HG02938 (cell line): Measurements from ENCODE around the gene PCDHGA1.

Experiments
- ATAC-seq: cut with Tn5 transposase; IDR thresholded peaks from one replicate; pipeline ENCODE4 v1.9.1; 2021; ENCODE audit warnings: mild to moderate bottlenecking, moderate library complexity; ENCODE audit not compliant: unreplicated experiment

The PCDHGA1 gene

GRCh38 chr5:141434006-141434405 is 103.7 kb downstream of the PCDHGA1 start:
- ATAC-seq, result no peak

- no peak for ATAC-seq
Observed at GRCh38 chr5:141437221-141437620, 106.9 kb downstream of the PCDHGA1 start.

GRCh38 chr5:141439411-141440141 is 109.3 kb downstream of the PCDHGA1 start:
- no peak for ATAC-seq

DNA sequence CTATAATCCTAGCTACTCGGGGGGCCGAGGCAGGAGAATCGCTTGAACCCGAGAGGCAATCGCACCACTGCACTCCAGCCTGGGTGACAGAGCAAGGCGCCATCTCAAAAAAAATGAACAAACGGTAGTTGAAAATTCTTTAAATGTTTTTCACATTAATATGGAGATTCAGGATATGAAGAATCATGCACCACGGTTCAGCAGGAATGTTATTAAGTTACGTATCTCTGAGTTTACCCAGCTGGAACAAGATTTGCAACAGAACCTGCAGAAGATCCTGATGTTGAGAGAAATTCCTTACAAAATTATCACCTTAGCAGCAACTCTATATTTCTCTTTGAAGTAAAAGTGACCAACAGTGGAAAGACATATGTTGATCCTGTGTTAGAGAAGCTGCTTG is 110.0 kb downstream of the PCDHGA1 start:
- ATAC-seq, result no peak

GRCh38 chr5:141441571-141442170 is 111.4 kb downstream of the PCDHGA1 start:
- ATAC-seq, result no peak

DNA sequence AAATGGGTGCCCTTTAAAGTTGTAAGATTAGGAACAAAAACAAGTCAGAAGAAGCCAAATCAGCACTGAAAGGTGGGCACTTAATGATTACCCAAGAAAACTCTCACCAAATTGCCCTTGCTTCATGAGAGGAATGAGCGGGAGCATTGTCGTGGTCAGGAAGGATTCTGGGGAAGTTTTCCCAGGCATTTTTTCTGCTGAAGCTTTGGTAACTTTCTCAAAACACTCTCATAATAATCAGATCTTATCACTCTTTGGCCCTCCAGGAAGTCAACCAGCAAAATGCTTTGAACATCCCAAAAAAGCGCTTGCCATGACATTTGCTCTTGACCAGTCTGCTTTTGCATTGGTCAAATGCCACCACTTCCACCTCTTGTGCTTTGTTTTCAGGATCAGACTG is 135.0 kb downstream of the PCDHGA1 start:
- no peak for ATAC-seq

DNA sequence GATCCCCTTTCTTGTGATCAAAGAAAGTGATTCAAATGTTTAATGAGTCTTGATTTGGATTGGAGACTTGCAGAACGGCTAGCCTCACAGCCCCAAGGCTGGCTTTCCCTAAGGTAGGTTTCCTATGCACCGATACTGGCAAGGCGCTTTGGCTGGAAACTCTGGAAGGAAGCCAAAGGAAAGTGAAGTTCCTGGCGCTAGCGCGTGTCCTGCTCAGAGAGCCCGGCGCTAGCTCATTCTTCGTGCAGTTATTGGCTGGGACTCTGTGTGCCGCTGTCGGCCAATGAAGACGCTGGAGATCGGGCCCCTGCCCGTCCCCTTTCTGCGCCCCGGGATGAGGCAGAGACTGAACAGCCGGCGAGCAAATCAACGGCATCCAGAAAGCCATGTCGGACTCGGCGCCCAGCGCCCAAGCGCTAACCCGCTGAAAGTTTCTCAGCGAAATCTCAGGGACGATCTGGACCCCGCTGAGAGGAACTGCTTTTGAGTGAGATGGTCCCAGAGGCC is 145.4 kb downstream of the PCDHGA1 start, which contains the start of gene PCDHGC3:
TSS of gene PCDHGC3 (plus strand) at position 342 of the 507 bp plus-strand sequence. CDS start at position 493, 151 bp downstream.
- peak; percentile 94 for ATAC-seq

GRCh38 chr5:141476132-141476911 is 146.0 kb downstream of the PCDHGA1 start:
- peak; percentile 25 for ATAC-seq

DNA sequence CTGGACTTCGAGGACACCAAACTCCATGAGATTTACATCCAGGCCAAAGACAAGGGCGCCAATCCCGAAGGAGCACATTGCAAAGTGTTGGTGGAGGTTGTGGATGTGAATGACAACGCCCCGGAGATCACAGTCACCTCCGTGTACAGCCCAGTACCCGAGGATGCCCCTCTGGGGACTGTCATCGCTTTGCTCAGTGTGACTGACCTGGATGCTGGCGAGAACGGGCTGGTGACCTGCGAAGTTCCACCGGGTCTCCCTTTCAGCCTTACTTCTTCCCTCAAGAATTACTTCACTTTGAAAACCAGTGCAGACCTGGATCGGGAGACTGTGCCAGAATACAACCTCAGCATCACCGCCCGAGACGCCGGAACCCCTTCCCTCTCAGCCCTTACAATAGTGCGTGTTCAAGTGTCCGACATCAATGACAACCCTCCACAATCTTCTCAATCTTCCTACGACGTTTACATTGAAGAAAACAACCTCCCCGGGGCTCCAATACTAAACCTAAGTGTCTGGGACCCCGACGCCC is 146.8 kb downstream of the PCDHGA1 start:
- ATAC-seq, result no peak

GRCh38 chr5:141477815-141478214 is 147.5 kb downstream of the PCDHGA1 start:
- no peak for ATAC-seq

GRCh38 chr5:141478321-141478945 is 148.1 kb downstream of the PCDHGA1 start:
- ATAC-seq, result peak; percentile 28

DNA sequence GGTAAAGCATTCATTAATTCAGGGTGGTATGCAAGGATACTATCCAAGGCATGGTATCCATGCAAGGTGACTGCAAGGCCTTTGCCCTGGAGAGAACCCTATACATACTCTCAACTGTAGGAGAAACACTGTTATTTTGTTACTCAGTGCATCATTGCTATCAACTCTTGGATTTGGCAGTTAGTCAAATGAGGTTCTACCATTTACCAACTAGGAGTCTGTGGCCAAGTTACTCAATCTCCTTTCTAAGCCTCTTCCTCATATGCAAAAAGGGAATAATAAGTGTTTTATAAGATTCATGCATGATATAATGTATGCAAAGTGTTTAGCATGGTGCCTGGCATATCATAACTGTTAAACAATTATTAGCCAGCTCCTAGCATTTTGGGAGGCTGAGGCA is 149.5 kb downstream of the PCDHGA1 start:
- no peak for ATAC-seq

GRCh38 chr5:141483902-141484301 is 153.6 kb downstream of the PCDHGA1 start:
- no peak for ATAC-seq

DNA sequence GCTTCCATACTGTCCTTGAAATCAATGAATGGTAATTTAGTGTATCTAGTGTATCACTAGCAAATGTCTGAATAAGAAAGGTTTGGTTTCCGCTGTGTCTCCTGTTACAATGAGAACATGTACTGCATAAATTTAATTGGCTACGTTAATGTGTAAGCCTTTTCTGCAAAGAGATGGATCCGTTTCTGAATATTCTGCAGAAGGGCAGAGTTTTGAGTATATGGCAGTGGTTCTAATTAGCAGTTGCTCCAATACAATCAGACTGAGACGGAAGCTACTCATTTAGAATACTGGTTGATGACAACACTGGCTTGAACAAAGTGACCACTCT is 154.0 kb downstream of the PCDHGA1 start:
- no peak for ATAC-seq

DNA sequence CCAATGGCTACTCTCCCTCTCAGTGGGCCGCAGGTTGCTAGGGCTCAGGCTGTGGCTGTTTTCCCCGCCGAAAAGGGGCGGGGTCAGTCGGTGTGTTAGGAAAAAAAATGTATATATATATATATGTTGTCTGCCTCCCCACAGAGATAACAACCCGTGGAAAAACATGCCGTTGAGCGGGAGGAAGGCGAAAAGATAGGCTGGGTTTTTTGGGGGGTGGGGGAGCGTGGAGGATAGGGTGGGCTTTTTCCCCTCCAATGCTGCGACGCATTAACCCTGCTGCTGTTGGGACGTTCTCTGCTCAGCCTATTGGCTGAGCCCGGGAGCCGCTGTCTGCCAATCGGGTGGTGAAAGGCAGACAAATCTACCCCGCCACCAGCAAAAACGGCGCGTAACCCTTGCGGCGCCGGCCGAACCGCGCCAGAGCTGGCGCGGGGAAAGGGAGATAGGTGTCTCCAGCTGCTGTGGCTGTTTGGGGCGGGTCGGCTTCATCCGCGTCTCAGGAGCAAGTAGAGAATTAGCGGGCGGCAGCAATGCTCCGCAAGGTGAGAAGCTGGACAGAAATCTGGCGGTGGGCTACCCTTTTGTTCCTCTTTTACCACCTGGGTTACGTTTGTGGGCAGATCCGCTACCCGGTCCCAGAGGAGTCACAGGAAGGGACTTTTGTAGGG is 154.5 kb downstream of the PCDHGA1 start, which contains the start of gene PCDHGC4:
TSS of gene PCDHGC4 (plus strand) at position 390 of the 671 bp plus-strand sequence. CDS start at position 534, 144 bp downstream.
- no peak for ATAC-seq

DNA sequence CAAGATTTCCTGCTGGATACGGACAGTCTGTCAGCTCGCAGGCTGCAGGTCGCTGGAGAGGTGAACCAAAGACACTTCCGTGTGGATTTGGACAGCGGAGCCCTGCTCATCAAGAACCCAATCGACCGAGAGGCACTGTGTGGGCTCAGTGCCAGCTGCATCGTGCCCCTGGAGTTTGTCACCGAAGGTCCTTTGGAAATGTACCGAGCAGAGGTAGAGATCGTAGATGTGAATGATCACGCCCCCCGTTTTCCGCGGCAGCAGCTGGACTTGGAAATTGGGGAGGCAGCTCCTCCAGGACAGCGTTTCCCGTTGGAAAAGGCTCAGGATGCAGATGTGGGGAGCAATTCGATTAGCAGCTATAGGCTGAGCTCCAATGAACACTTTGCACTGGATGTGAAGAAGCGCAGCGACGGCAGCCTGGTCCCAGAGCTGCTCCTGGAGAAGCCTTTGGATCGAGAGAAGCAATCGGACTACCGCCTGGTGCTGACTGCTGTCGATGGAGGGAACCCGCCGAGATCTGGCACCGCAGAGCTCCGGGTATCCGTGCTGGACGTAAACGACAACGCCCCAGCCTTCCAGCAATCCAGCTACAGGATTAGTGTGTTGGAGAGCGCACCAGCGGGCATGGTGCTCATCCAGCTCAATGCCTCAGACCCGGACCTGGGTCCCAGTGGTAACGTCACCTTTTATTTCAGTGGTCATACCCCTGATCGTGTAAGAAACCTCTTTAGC is 155.2 kb downstream of the PCDHGA1 start:
- ATAC-seq, result no peak

DNA sequence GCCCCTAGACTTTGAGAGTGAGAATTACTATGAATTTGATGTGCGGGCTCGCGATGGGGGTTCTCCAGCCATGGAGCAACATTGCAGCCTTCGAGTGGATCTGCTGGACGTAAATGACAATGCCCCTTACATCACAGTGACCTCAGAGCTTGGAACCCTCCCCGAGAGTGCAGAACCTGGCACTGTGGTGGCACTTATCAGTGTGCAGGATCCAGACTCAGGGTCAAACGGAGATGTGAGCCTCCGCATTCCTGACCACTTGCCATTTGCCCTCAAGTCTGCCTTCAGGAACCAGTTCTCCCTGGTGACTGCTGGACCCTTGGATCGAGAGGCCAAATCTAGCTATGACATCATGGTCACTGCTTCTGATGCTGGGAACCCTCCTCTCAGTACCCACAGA is 155.8 kb downstream of the PCDHGA1 start:
- ATAC-seq, result no peak

- no peak for ATAC-seq
Observed at GRCh38 chr5:141487131-141487530, 156.8 kb downstream of the PCDHGA1 start.
